ENCODE data around the gene ZNF708. TPM values are rescaled to one million over a fixed set of nuclear protein-coding genes. Genes with fewer than 3 reads are reported as not detected.

ZNF708 gene
- total RNA-seq, 1 experiment from 2014 or later, result 34.9 TPM

- TF ChIP-seq, protein P1, sequence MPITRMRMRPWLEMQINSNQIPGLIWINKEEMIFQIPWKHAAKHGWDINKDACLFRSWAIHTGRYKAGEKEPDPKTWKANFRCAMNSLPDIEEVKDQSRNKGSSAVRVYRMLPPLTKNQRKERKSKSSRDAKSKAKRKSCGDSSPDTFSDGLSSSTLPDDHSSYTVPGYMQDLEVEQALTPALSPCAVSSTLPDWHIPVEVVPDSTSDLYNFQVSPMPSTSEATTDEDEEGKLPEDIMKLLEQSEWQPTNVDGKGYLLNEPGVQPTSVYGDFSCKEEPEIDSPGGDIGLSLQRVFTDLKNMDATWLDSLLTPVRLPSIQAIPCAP (CRISPR knock-in tag; IDR thresholded peaks at IDR 0.05), result no peak
- TF ChIP-seq MYBL2 (CRISPR knock-in tag; IDR thresholded peaks at IDR 0.05) (no peak; the same call in 1 of the 2 replicates), ESRRA (CRISPR knock-in tag; IDR thresholded peaks at IDR 0.05; ENCODE audit: borderline replicate concordance) (no peak), KAT7 (CRISPR knock-in tag; IDR thresholded peaks at IDR 0.05; ENCODE audit: borderline replicate concordance) (0 out of 2 replicates have a peak, but pooled peaks have one; percentile 32), ZNF317 (CRISPR knock-in tag; IDR thresholded peaks at IDR 0.05; ENCODE audit: borderline replicate concordance, low read depth) (no peak), PREB (CRISPR knock-in tag; IDR thresholded peaks at IDR 0.05; ENCODE audit: borderline replicate concordance) (no peak), ZNF532 (CRISPR knock-in tag; IDR thresholded peaks at IDR 0.05; ENCODE audit: borderline replicate concordance) (no peak), SMAD3 (CRISPR knock-in tag; IDR thresholded peaks at IDR 0.05; ENCODE audit: borderline replicate concordance) (no peak), ZBTB21 (CRISPR knock-in tag; IDR thresholded peaks at IDR 0.05; ENCODE audit: borderline replicate concordance) (no peak), ZNF219 (CRISPR knock-in tag; IDR thresholded peaks at IDR 0.05; ENCODE audit: borderline replicate concordance) (no peak), FOXK1 (CRISPR knock-in tag; IDR thresholded peaks at IDR 0.05) (0 out of 2 replicates have a peak, but pooled peaks have one; percentile 31), ELF4 (CRISPR knock-in tag; IDR thresholded peaks at IDR 0.05; ENCODE audit: low read depth) (no peak), SMAD4 (CRISPR knock-in tag; IDR thresholded peaks at IDR 0.05) (no peak), ZNF416 (CRISPR knock-in tag; IDR thresholded peaks at IDR 0.05) (no peak), OVOL2 (CRISPR knock-in tag; IDR thresholded peaks at IDR 0.05; ENCODE audit: borderline replicate concordance) (no peak), SOX15 (CRISPR knock-in tag; IDR thresholded peaks at IDR 0.05) (no peak), MAX (CRISPR knock-in tag; IDR thresholded peaks at IDR 0.05) (no peak), ZNF121 (CRISPR knock-in tag; IDR thresholded peaks at IDR 0.05) (no peak), HMGA2 (CRISPR knock-in tag; IDR thresholded peaks at IDR 0.05) (no peak), ATF1 (CRISPR knock-in tag; IDR thresholded peaks at IDR 0.05) (no peak), RORB (CRISPR knock-in tag; IDR thresholded peaks at IDR 0.05) (no peak), NR2C2 (CRISPR knock-in tag; IDR thresholded peaks at IDR 0.05) (no peak)
- TF ChIP-seq, protein P2, sequence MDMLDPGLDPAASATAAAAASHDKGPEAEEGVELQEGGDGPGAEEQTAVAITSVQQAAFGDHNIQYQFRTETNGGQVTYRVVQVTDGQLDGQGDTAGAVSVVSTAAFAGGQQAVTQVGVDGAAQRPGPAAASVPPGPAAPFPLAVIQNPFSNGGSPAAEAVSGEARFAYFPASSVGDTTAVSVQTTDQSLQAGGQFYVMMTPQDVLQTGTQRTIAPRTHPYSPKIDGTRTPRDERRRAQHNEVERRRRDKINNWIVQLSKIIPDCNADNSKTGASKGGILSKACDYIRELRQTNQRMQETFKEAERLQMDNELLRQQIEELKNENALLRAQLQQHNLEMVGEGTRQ (CRISPR knock-in tag; IDR thresholded peaks at IDR 0.05), result no peak
- TF ChIP-seq, protein P3, sequence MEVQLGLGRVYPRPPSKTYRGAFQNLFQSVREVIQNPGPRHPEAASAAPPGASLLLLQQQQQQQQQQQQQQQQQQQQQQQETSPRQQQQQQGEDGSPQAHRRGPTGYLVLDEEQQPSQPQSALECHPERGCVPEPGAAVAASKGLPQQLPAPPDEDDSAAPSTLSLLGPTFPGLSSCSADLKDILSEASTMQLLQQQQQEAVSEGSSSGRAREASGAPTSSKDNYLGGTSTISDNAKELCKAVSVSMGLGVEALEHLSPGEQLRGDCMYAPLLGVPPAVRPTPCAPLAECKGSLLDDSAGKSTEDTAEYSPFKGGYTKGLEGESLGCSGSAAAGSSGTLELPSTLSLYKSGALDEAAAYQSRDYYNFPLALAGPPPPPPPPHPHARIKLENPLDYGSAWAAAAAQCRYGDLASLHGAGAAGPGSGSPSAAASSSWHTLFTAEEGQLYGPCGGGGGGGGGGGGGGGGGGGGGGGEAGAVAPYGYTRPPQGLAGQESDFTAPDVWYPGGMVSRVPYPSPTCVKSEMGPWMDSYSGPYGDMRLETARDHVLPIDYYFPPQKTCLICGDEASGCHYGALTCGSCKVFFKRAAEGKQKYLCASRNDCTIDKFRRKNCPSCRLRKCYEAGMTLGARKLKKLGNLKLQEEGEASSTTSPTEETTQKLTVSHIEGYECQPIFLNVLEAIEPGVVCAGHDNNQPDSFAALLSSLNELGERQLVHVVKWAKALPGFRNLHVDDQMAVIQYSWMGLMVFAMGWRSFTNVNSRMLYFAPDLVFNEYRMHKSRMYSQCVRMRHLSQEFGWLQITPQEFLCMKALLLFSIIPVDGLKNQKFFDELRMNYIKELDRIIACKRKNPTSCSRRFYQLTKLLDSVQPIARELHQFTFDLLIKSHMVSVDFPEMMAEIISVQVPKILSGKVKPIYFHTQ (CRISPR knock-in tag; IDR thresholded peaks at IDR 0.05), result no peak
- TF ChIP-seq, protein P4, sequence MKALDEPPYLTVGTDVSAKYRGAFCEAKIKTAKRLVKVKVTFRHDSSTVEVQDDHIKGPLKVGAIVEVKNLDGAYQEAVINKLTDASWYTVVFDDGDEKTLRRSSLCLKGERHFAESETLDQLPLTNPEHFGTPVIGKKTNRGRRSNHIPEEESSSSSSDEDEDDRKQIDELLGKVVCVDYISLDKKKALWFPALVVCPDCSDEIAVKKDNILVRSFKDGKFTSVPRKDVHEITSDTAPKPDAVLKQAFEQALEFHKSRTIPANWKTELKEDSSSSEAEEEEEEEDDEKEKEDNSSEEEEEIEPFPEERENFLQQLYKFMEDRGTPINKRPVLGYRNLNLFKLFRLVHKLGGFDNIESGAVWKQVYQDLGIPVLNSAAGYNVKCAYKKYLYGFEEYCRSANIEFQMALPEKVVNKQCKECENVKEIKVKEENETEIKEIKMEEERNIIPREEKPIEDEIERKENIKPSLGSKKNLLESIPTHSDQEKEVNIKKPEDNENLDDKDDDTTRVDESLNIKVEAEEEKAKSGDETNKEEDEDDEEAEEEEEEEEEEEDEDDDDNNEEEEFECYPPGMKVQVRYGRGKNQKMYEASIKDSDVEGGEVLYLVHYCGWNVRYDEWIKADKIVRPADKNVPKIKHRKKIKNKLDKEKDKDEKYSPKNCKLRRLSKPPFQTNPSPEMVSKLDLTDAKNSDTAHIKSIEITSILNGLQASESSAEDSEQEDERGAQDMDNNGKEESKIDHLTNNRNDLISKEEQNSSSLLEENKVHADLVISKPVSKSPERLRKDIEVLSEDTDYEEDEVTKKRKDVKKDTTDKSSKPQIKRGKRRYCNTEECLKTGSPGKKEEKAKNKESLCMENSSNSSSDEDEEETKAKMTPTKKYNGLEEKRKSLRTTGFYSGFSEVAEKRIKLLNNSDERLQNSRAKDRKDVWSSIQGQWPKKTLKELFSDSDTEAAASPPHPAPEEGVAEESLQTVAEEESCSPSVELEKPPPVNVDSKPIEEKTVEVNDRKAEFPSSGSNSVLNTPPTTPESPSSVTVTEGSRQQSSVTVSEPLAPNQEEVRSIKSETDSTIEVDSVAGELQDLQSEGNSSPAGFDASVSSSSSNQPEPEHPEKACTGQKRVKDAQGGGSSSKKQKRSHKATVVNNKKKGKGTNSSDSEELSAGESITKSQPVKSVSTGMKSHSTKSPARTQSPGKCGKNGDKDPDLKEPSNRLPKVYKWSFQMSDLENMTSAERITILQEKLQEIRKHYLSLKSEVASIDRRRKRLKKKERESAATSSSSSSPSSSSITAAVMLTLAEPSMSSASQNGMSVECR (CRISPR knock-in tag; IDR thresholded peaks at IDR 0.05; ENCODE audit: borderline replicate concordance), result no peak
Measured at GRCh38 chr19:21328885-21329605, at the start of gene ZNF708 (continued).

Measured in WTC11 (cell line).